C4-2B (cell line): Measurements from ENCODE around the gene AP4S1.

Source experiments
- CTCF ChIP-seq: fragments of 450-650 bp; conservative IDR thresholded peaks from 2 replicates; pipeline ENCODE4 v1.5.1; 2017; ENCODE audit warnings: mild to moderate bottlenecking
- ZFX ChIP-seq: fragments of 450-650 bp; IDR thresholded peaks from 2 replicates; pipeline ENCODE4 v1.6.1; 2017

DNA sequence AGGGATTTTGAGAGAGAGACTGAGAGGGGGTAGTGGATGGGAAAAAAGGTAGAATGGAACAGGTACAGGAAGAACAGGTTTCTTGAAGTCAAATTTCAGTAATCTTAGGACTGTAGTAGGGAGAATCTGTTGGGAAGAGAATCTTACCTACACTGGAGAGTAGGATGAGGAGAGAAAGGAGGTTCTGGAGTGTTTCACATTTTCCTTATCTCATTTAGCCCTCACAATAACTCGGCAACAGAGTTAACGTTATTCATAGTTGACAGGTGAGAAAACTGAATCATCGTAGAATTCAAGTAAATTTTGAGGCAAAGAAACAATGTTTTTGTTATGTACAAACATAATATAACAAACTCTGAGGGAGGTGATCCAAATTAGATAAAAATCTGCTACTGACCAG is 17.9 kb downstream of the AP4S1 start:
- TF ChIP-seq CTCF (no peak), ZFX (no peak)
